CD8-positive, alpha-beta memory T cell (primary cell): ENCODE measurements around the gene TIE1. TPM values are rescaled to one million over a fixed set of nuclear protein-coding genes. Genes with fewer than 3 reads are reported as not detected.

ENCODE experiments used
- CTCF ChIA-PET: fragments of 350-600 bp; sonication (Branson Sonifier 250); formaldehyde crosslinking; loops from one replicate; lab custom pipeline; 2021; ENCODE audit warnings: antibody characterized with exemption; lab: Charles Lee
- POLR2A ChIA-PET: fragments of 350-600 bp; sonication (Branson Sonifier 250); formaldehyde crosslinking; loops from one replicate; lab custom pipeline; 2021; ENCODE audit warnings: antibody characterized with exemption; lab: Charles Lee
- DNase-seq, 5 donors: peaks; one replicate each; pipeline versions ENCODE4 v3.0.0 to v3.0.0-alpha.2; 2020 to 2022; ENCODE audit warnings: mixed read lengths in 1 of 5
- H3K27ac ChIP-seq: one replicate; pipeline ENCODE4 v1.7.0; 2013; ENCODE audit warnings: low read depth, mild to moderate bottlenecking, low read length, moderate library complexity
- H3K27me3 ChIP-seq: 2 replicates; pipeline ENCODE4 v1.7.0; 2013; ENCODE audit warnings: low read length, mild to moderate bottlenecking; ENCODE audit not compliant: insufficient read depth, poor library complexity, severe bottlenecking
- H3K36me3 ChIP-seq: 2 replicates; pipeline ENCODE4 v1.7.0; 2013; ENCODE audit warnings: mild to moderate bottlenecking, low read length, moderate library complexity; ENCODE audit not compliant: insufficient read depth
- H3K4me1 ChIP-seq: 2 replicates; pipeline ENCODE4 v1.7.0; 2013; ENCODE audit warnings: mild to moderate bottlenecking, low read length, moderate library complexity; ENCODE audit not compliant: insufficient read depth
- H3K4me3 ChIP-seq: 2 replicates; pipeline ENCODE4 v1.7.0; 2013; ENCODE audit warnings: mild to moderate bottlenecking, low read length
- H3K9me3 ChIP-seq: 2 replicates; pipeline ENCODE4 v1.7.0; 2013; ENCODE audit warnings: mild to moderate bottlenecking, low read length
- H3K27ac Mint-ChIP-seq, 8 donors: one replicate each; pipeline ENCODE4 v1.8.0; 2020 to 2021; ENCODE audit warnings: mixed read lengths in 8 of 8, mild to moderate bottlenecking in 6 of 8, inconsistent platforms in 3 of 8, moderate library complexity in 3 of 8
- H3K27me3 Mint-ChIP-seq, 2 donors: one replicate each; pipeline ENCODE4 v1.8.0; 2020 to 2021; ENCODE audit warnings: mixed read lengths in 2 of 2, mild to moderate bottlenecking in 1 of 2, moderate library complexity in 1 of 2
- H3K36me3 Mint-ChIP-seq, 3 donors: one replicate each; pipeline ENCODE4 v1.8.0; 2020 to 2021; ENCODE audit warnings: mixed read lengths in 3 of 3, inconsistent platforms in 1 of 3, mild to moderate bottlenecking in 1 of 3
- H3K4me1 Mint-ChIP-seq, 3 donors: one replicate each; pipeline ENCODE4 v1.8.0; 2020 to 2021; ENCODE audit warnings: mixed read lengths in 3 of 3, inconsistent platforms in 1 of 3, mild to moderate bottlenecking in 1 of 3
- H3K4me3 Mint-ChIP-seq, 7 donors: one replicate each; pipeline ENCODE4 v1.8.0; 2020 to 2021; ENCODE audit warnings: mixed read lengths in 7 of 7, mild to moderate bottlenecking in 6 of 7, moderate library complexity in 4 of 7, inconsistent platforms in 2 of 7
- H3K9me3 Mint-ChIP-seq, 5 donors: one replicate each; pipeline ENCODE4 v1.8.0; 2020 to 2022; ENCODE audit warnings: mixed read lengths in 5 of 5, mild to moderate bottlenecking in 3 of 5, moderate library complexity in 2 of 5, inconsistent platforms in 1 of 5
- polyA plus RNA-seq: library from polyadenylated mRNA; unstranded; fragments of 300-500 nt; fragmentation: Illumina TruSeq; gene quantifications from one replicate; pipeline ENCODE4 v1.2.3, GENCODE V29; 2021
- total RNA-seq, 2 experiments: library from RNA; stranded (reverse); gene quantifications; one replicate each; pipeline ENCODE4 v1.2.3, GENCODE V29; 2021

Gene TIE1
- total and polyA plus RNA-seq, 3 experiments from 2014 or later = 0.31 to 0.33 TPM; not detected in 1

DNA sequence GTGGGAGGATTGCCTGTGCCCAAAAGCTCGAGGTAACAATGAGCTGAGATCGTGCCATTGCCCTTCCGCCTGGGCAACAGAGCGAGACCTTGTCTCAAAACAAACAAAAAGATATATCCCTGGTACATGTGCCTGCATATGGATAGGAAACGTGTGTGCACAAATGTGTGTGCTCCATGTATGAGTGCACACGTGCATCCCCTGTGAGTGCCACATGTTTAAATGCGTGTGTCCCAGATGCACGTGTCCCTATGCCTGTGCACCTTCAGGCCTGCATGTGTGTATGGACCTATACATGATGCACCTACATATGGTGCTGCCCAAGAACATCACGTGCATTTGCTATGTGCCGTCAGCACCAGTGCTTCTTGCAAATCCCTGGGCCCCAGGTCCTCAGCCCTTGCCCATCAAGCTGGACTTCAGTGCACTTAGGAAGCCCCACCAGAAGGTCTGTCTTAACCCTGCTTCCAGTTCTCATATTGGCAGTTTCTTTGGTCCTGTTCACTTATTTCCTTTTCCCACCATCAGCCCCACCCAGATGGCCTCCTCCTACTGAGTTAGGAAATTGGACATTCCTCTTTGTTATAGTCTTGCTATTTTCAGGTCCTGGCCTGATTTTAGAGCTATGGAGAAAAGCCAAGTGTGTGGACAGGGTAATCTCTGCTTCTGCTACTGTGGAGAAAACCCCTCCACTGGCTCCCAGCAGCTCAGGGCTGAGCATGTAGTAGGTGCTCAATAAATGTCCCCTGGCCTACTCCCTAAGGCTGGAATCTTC is 15.4 kb downstream of the TIE1 start:
- Mint-ChIP-seq H3K27me3 (no peaks in the 10 kb centered on the region), H3K36me3 (no peaks in the 10 kb centered on the region), H3K27ac (no peak overlapping the region), H3K4me3 (no peak overlapping the region), H3K9me3 (no peaks in the 10 kb centered on the region), H3K4me1 (no peaks in the 10 kb centered on the region)
- H3K4me3 ChIP-seq = no peak overlapping the region
- POLR2A ChIA-PET = no interaction called here
- no peaks in the 10 kb centered on the region for H3K9me3 ChIP-seq
- no peak for DNase-seq
- CTCF ChIA-PET = no interaction called here
- H3K27me3 ChIP-seq = no peaks in the 10 kb centered on the region
- no peaks in the 10 kb centered on the region for H3K36me3 ChIP-seq
- no peak overlapping the region for H3K27ac ChIP-seq
- no peaks in the 10 kb centered on the region for H3K4me1 ChIP-seq

DNA sequence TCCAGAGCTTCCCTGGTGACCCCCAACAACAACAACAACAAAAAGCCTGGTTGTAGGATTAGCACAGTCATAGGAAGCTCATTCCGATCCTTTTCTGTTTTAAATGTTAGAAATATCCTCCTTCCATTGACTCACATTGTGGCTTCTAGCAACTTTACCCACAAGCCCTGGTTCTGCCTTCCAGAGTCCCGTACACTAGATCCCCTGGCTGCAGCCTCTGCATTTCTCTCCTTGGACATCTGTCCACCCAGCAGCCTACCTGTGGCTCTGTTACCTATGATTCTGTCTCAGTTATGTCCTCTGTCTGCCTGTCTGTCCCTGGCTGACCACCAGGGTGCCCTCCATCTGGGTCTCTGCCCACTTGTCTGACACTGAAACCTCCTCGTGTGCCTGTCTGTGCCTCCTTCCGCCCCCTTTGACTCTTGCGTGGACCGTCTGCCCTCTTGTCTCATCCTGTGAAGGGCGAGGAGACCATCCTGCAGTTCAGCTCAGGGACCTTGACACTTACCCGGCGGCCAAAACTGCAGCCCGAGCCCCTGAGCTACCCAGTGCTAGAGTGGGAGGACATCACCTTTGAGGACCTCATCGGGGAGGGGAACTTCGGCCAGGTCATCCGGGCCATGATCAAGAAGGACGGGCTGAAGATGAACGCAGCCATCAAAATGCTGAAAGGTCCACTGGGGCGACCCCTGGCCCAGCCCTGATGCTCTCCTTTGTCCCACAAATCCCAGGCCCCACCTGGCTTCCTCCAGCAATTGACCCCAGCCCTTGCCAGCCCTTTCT is 16.1 kb downstream of the TIE1 start:
- Mint-ChIP-seq H3K4me3 (no peak overlapping the region), H3K4me1 (no peaks in the 10 kb centered on the region), H3K27ac (no peak overlapping the region), H3K27me3 (no peaks in the 10 kb centered on the region), H3K36me3 (no peaks in the 10 kb centered on the region), H3K9me3 (no peaks in the 10 kb centered on the region)
- ChIA-PET CTCF (no interaction called here), POLR2A (no interaction called here)
- no peaks in the 10 kb centered on the region for H3K36me3 ChIP-seq
- DNase-seq = no peak
- no peaks in the 10 kb centered on the region for H3K9me3 ChIP-seq
- H3K27me3 ChIP-seq = no peaks in the 10 kb centered on the region
- no peak overlapping the region for H3K4me3 ChIP-seq
- H3K4me1 ChIP-seq = no peaks in the 10 kb centered on the region
- H3K27ac ChIP-seq = no peak overlapping the region

DNA sequence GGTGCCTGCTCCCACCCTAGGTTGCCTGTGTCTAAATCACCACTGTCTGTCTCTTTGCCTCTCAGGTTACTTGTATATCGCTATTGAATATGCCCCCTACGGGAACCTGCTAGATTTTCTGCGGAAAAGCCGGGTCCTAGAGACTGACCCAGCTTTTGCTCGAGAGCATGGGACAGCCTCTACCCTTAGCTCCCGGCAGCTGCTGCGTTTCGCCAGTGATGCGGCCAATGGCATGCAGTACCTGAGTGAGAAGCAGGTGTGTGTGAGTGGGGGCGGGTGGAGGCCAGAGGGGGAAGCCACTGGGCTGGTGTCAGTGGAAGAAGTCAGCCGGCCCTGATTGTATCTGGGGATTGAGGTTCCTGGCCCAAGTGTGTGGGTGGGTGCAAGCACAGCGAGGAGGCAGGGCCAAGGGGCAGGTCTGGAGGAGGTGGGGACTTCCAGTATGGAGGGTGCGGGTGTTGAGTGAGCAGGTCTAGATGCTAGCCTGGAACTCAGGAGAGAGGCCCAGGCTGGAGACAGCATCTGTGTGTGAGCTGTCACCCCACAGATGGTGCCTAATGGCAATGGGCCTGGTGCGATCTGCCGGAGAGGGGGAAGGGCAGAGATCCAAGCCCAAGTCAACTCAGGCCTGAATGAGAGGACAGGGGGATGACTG is 17.2 kb downstream of the TIE1 start:
- ChIA-PET POLR2A (no interaction called here), CTCF (no interaction called here)
- no peaks in the 10 kb centered on the region for H3K9me3 Mint-ChIP-seq
- H3K27ac Mint-ChIP-seq = no peak overlapping the region
- no peaks in the 10 kb centered on the region for H3K27me3 Mint-ChIP-seq
- H3K4me3 Mint-ChIP-seq = no peak overlapping the region
- Histone ChIP-seq H3K4me3 (no peak overlapping the region), H3K27ac (no peak overlapping the region), H3K27me3 (no peaks in the 10 kb centered on the region), H3K36me3 (no peaks in the 10 kb centered on the region), H3K9me3 (no peaks in the 10 kb centered on the region), H3K4me1 (no peaks in the 10 kb centered on the region)
- DNase-seq = no peak
- no peaks in the 10 kb centered on the region for H3K36me3 Mint-ChIP-seq
- H3K4me1 Mint-ChIP-seq = no peaks in the 10 kb centered on the region

DNA sequence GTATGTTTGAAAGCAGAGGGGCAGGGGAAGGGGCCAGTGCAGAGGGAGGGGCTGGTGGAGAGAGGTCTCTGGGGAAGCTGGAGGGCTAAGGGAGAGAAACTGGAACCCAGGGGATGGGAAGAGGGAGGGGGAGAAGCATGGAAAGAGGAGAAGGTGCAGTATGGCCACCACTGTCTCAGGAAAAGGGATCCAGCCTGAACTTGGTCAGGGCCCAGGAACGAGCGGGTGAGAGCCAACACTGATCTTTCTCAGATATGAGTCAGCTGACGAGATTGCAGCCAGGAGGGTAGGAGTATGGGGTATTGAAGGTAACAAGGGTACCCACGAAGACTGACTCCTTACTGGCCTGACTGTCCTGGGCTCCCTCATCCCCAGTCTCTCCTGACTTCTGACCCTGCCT is 18.0 kb downstream of the TIE1 start:
- no peaks in the 10 kb centered on the region for H3K27me3 ChIP-seq
- H3K27ac Mint-ChIP-seq = peak overlapping the region in 1 of 8 donors; percentile 11
- no peaks in the 10 kb centered on the region for H3K9me3 ChIP-seq
- H3K4me1 ChIP-seq = no peaks in the 10 kb centered on the region
- no peaks in the 10 kb centered on the region for H3K36me3 ChIP-seq
- no peak overlapping the region for H3K27ac ChIP-seq
- CTCF ChIA-PET = no interaction called here
- H3K9me3 Mint-ChIP-seq = no peaks in the 10 kb centered on the region
- no peaks in the 10 kb centered on the region for H3K4me1 Mint-ChIP-seq
- POLR2A ChIA-PET = no interaction called here
- no peak overlapping the region for H3K4me3 ChIP-seq
- H3K27me3 Mint-ChIP-seq = no peaks in the 10 kb centered on the region
- H3K4me3 Mint-ChIP-seq = no peak overlapping the region
- no peak for DNase-seq
- H3K36me3 Mint-ChIP-seq = no peaks in the 10 kb centered on the region

DNA sequence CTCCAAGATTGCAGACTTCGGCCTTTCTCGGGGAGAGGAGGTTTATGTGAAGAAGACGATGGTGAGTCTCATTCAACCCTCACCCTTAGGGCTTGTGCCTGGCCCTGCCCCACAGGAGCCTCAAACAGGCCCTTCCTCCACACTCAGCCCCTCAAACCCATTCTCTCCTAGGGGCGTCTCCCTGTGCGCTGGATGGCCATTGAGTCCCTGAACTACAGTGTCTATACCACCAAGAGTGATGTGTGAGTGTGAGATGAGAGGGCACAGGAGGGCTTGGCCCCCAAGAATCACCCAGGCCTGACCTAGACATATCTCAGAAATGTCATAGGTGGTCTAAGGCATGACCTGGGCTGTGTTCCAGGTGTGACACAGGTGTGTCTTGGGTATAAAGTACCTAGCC is 18.5 kb downstream of the TIE1 start:
- ChIA-PET POLR2A (no interaction called here), CTCF (no interaction called here)
- no peak overlapping the region for H3K27ac ChIP-seq
- H3K36me3 Mint-ChIP-seq = peaks cover 0 to 2% (median 0%) of the 10 kb centered on the region in 3 donors
- DNase-seq = no peak
- no peaks in the 10 kb centered on the region for H3K27me3 ChIP-seq
- H3K27ac Mint-ChIP-seq = no peak overlapping the region
- no peaks in the 10 kb centered on the region for H3K27me3 Mint-ChIP-seq
- no peak overlapping the region for H3K4me3 Mint-ChIP-seq
- H3K4me3 ChIP-seq = no peak overlapping the region
- H3K9me3 ChIP-seq = no peaks in the 10 kb centered on the region
- no peaks in the 10 kb centered on the region for H3K4me1 Mint-ChIP-seq
- no peaks in the 10 kb centered on the region for H3K36me3 ChIP-seq
- no peaks in the 10 kb centered on the region for H3K4me1 ChIP-seq
- H3K9me3 Mint-ChIP-seq = peaks cover 0 to 3% (median 2%) of the 10 kb centered on the region in 5 donors

DNA sequence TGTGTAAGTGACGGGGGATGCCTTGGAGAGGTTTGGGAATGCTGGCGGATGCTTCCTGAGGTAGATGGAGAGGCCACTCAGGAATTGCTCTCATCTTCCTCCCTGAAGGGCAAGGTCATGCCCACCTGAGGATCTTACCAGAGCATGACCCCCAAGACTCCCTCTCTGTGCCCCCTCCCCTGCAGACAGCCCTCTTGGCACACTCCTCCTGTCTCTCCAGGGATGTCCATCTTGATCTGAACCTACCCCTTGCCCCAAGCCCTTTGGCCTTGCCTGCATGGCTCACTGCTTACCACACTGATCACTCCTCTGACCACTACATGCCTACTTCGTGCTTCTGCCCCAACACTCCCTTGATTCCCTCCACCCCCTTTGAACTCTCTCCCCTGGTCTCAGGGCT is 19.0 kb downstream of the TIE1 start:
- no peaks in the 10 kb centered on the region for H3K36me3 ChIP-seq
- Mint-ChIP-seq H3K9me3 (peaks cover 3 to 7% (median 6%) of the 10 kb centered on the region in 5 donors), H3K27ac (peak overlapping the region in 2 of 8 donors; percentile 16 to 46), H3K4me3 (no peak overlapping the region), H3K27me3 (peaks cover 0 to 1% of the 10 kb centered on the region in 2 donors), H3K4me1 (no peaks in the 10 kb centered on the region), H3K36me3 (peaks cover 0 to 7% (median 1%) of the 10 kb centered on the region in 3 donors)
- POLR2A ChIA-PET = no interaction called here
- H3K4me3 ChIP-seq = no peak overlapping the region
- H3K27ac ChIP-seq = no peak overlapping the region
- no peaks in the 10 kb centered on the region for H3K27me3 ChIP-seq
- CTCF ChIA-PET = no interaction called here
- no peaks in the 10 kb centered on the region for H3K4me1 ChIP-seq
- H3K9me3 ChIP-seq = no peaks in the 10 kb centered on the region
- DNase-seq = no peak

DNA sequence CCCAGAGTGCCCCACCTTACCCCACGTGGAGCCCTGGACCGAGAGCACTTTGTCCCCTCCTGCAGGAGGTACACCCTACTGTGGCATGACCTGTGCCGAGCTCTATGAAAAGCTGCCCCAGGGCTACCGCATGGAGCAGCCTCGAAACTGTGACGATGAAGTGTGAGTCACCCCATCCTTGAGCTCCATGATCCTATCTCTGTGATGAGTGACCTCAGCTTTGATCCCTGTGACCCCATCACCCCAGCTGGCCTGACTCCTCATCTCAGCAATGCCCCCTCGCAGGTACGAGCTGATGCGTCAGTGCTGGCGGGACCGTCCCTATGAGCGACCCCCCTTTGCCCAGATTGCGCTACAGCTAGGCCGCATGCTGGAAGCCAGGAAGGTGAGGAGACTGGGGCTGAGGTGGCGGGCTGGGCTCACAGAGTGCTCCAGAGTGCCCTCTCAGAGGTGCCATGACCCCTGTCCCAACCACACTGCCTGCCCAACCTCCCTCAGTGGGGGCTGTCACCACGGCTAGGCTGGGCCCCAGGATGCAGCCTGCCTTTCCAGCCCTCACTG is 20.6 kb downstream of the TIE1 start:
- H3K27me3 Mint-ChIP-seq = peaks cover 0 to 1% of the 10 kb centered on the region in 2 donors
- POLR2A ChIA-PET = no interaction called here

More for the DNA sequence above, 20.6 kb downstream of the TIE1 start:
- no peak overlapping the region for H3K4me3 Mint-ChIP-seq
- H3K36me3 ChIP-seq = no peaks in the 10 kb centered on the region
- peaks cover 8 to 19% (median 16%) of the 10 kb centered on the region in 5 donors for H3K9me3 Mint-ChIP-seq
- no peaks in the 10 kb centered on the region for H3K27me3 ChIP-seq
- H3K36me3 Mint-ChIP-seq = peaks cover 0 to 18% (median 1%) of the 10 kb centered on the region in 3 donors
- no peak overlapping the region for H3K4me3 ChIP-seq
- DNase-seq = no peak
- H3K4me1 ChIP-seq = no peaks in the 10 kb centered on the region
- no peaks in the 10 kb centered on the region for H3K9me3 ChIP-seq
- no peaks in the 10 kb centered on the region for H3K4me1 Mint-ChIP-seq
- H3K27ac ChIP-seq = no peak overlapping the region
- peak overlapping the region in 1 of 8 donors; percentile 30 for H3K27ac Mint-ChIP-seq
- CTCF ChIA-PET = no interaction called here
